K562 (cell line): ENCODE data around the gene THAP11. TPM values are rescaled to one million over a fixed set of nuclear protein-coding genes. Genes with fewer than 3 reads are reported as not detected.
A peak's percentile ranks its signal among the peaks of the same experiment; 100 is the strongest.

Experiments used
- ARNT ChIP-seq, 2 experiments: fragments of 450-650 bp; IDR thresholded peaks; 2 replicates each; pipeline ENCODE4 v1.6.1; 2016; ENCODE audit warnings: mild to moderate bottlenecking in 1 of 2
- ATF2 ChIP-seq: sonication (generic); formaldehyde crosslinking; IDR thresholded peaks from 2 replicates; pipeline ENCODE4 v1.8.1; 2022; ENCODE audit warnings: missing genetic modification reagents
- BHLHE40 ChIP-seq: IDR thresholded peaks from 2 replicates; pipeline ENCODE4 v1.6.1; 2011; ENCODE audit warnings: low read length, improper control_type of control experiment
- CTBP1 ChIP-seq: fragments of 450-650 bp; IDR thresholded peaks from 2 replicates; pipeline ENCODE4 v1.6.1; 2016; ENCODE audit warnings: borderline replicate concordance
- CTCF ChIP-seq, 3 experiments: IDR thresholded peaks in 2 of 3; conservative IDR thresholded peaks in 1 of 3; 2 replicates each; pipeline ENCODE4 v1.5.1; 2011 to 2012; ENCODE audit warnings: low read length in 3 of 3, mild to moderate bottlenecking in 3 of 3, control low read depth in 2 of 3, improper control_type of control experiment in 1 of 3, inconsistent platforms in 1 of 3, low read depth in 1 of 3, mixed read lengths in 1 of 3, moderate library complexity in 1 of 3; ENCODE audit not compliant: insufficient read depth in 2 of 3
- HBP1 ChIP-seq: fragments of 450-650 bp; formaldehyde crosslinking; IDR thresholded peaks from 2 replicates; pipeline ENCODE4 v1.4.0; 2022; ENCODE audit warnings: missing genetic modification characterization
- HEY1 ChIP-seq: fragments of 250-450 bp; sonication (Bioruptor Pico); IDR thresholded peaks from 2 replicates; pipeline ENCODE4 v1.5.0; 2020; ENCODE audit warnings: mild to moderate bottlenecking, moderate library complexity, borderline replicate concordance
- NCOR1 ChIP-seq: fragments of 450-650 bp; IDR thresholded peaks from 2 replicates; pipeline ENCODE4 v1.6.1; 2016; ENCODE audit warnings: mild to moderate bottlenecking, moderate library complexity
- NR2C1 ChIP-seq, 2 experiments: fragments of 450-650 bp; IDR thresholded peaks; 2 replicates each; pipeline ENCODE4 v1.6.1; 2017; ENCODE audit warnings: mild to moderate bottlenecking in 2 of 2, antibody characterized with exemption in 1 of 2, inconsistent platforms in 1 of 2, missing compliant biosample characterization in 1 of 2, missing genetic modification characterization in 1 of 2
- PML ChIP-seq: IDR thresholded peaks from 2 replicates; pipeline ENCODE4 v1.6.1; 2012; ENCODE audit warnings: low read length, inconsistent platforms
- PTTG1 ChIP-seq: fragments of 450-650 bp; IDR thresholded peaks from 2 replicates; pipeline ENCODE4 v1.6.1; 2016; ENCODE audit warnings: low read depth, mild to moderate bottlenecking, missing genetic modification characterization, missing compliant biosample characterization
- SMARCC2 ChIP-seq: fragments of 450-650 bp; IDR thresholded peaks from 2 replicates; pipeline ENCODE4 v1.6.1; 2017; ENCODE audit warnings: antibody characterized with exemption, moderate library complexity, mild to moderate bottlenecking, low read depth
- SMARCE1 ChIP-seq: fragments of 450-650 bp; IDR thresholded peaks from 2 replicates; pipeline ENCODE4 v1.7.1; 2016; ENCODE audit warnings: mild to moderate bottlenecking
- SP1 ChIP-seq: sonication (generic); formaldehyde crosslinking; IDR thresholded peaks from 2 replicates; pipeline ENCODE4 v1.8.1; 2022; ENCODE audit warnings: mild to moderate bottlenecking, missing genetic modification reagents
- TAF7 ChIP-seq: fragments of 450-650 bp; IDR thresholded peaks from 2 replicates; pipeline ENCODE4 v1.6.1; 2016; ENCODE audit warnings: missing genetic modification characterization, missing compliant biosample characterization
- TCF3 ChIP-seq: sonication (generic); formaldehyde crosslinking; IDR thresholded peaks from 2 replicates; pipeline ENCODE4 v1.4.0; 2020; ENCODE audit warnings: mild to moderate bottlenecking, missing genetic modification reagents
- UBTF ChIP-seq, 2 experiments: IDR thresholded peaks; 2 replicates each; pipeline ENCODE4 v1.6.1; 2012; ENCODE audit warnings: improper control_type of control experiment in 2 of 2, low read depth in 2 of 2, low read length in 2 of 2, borderline replicate concordance in 1 of 2
- ZBED1 ChIP-seq: IDR thresholded peaks from 2 replicates; pipeline ENCODE4 v1.6.1; 2014
- ZFP30 ChIP-seq: fragments of 250-450 bp; sonication (Bioruptor Pico); IDR thresholded peaks from 2 replicates; pipeline ENCODE4 v1.8.0; 2022; ENCODE audit warnings: moderate library complexity, mild to moderate bottlenecking, inconsistent platforms, borderline replicate concordance
- ZNF224 ChIP-seq: sonication (generic); formaldehyde crosslinking; IDR thresholded peaks from 2 replicates; pipeline ENCODE4 v1.8.0; 2022; ENCODE audit warnings: mild to moderate bottlenecking, missing genetic modification reagents
- polyA plus RNA-seq, 8 experiments: library from polyadenylated mRNA; depleted of rRNA in 4 of 8; stranded (reverse) in 5 of 8; unstranded in 3 of 8; fragments of >200 nt; fragmentation: Nextera tagmentation in 2 of 8; fragmentation: Illumina TruSeq in 1 of 8; extraction: Ambion mirVana in 2 of 8; extraction: Trizol in 1 of 8; gene quantifications; 2 replicates each; pipeline versions ENCODE4 v1.2.1 to v1.2.3, GENCODE V29; 2011 to 2014; ENCODE audit warnings: inconsistent platforms in 1 of 8, missing spikeins in 1 of 8
- total RNA-seq, 7 experiments: library from RNA; depleted of rRNA in 6 of 7; stranded (reverse); fragments of >200 nt in 6 of 7; fragmentation: Illumina TruSeq in 2 of 7; extraction: Trizol in 2 of 7; gene quantifications; 2 replicates each; pipeline versions ENCODE4 v1.2.1 to v1.2.3, GENCODE V29; 2011 to 2021; ENCODE audit warnings: low replicate concordance in 1 of 7

THAP11 gene
- total and polyA plus RNA-seq, 9 of the 15 experiments (the other 6 are each of a cell fraction or from before 2014, with no cell fraction given) = 2.4 to 31.6 (median 21.4) TPM

GRCh38 chr16:67841198-67841815 lies 813 bp upstream of the THAP11 start (continued):
- 0 out of 4 replicates have a peak, but pooled peaks of 1 of the 2 experiments have one; percentile 38 for TF ChIP-seq ARNT (IDR thresholded peaks at IDR 0.05)
- TF ChIP-seq ATF2 = no peak
- TF ChIP-seq BHLHE40 = no peak
- TF ChIP-seq TAF7 (tag) = 0 out of 2 replicates have a peak, but pooled peaks have one; percentile 19
- TF ChIP-seq CTBP1 = no peak
- no peak for TF ChIP-seq HEY1 (CRISPR knock-in tag)
- no peak for TF ChIP-seq ZNF224 (CRISPR knock-in tag)
- TF ChIP-seq CTCF (IDR thresholded peaks at IDR 0.05 in 2 of 3, conservative IDR thresholded peaks at IDR 0.05 in 1 of 3; ENCODE audit: insufficient read depth in 2 of 3, low read depth in 1 of 3, low read length in 3 of 3) = no peak
- no peak for TF ChIP-seq TCF3 (CRISPR knock-in tag)
- TF ChIP-seq SMARCC2 = 0 out of 2 replicates have a peak, but pooled peaks have one; percentile 31
- no peak for TF ChIP-seq ZBED1
- TF ChIP-seq NR2C1 (IDR thresholded peaks at IDR 0.05) = no peak
- TF ChIP-seq NR2C1 (tag; IDR thresholded peaks at IDR 0.05) = no peak
- TF ChIP-seq PTTG1 (tag) = no peak
- TF ChIP-seq NCOR1 = no peak
- peak in 1 of 2 experiments; percentile 75; a peak in 2 of 4 replicates for TF ChIP-seq UBTF (IDR thresholded peaks at IDR 0.05; ENCODE audit: borderline replicate concordance in 1 of 2, low read depth in 2 of 2, low read length in 2 of 2)
- 0 out of 2 replicates have a peak, but pooled peaks have one; percentile 25 for TF ChIP-seq SMARCE1
- TF ChIP-seq SP1 = no peak
- TF ChIP-seq ZFP30 (CRISPR knock-in tag) = no peak
- TF ChIP-seq HBP1 = no peak
- TF ChIP-seq PML = no peak
